ENCODE data around the gene PDE6B.

DNA sequence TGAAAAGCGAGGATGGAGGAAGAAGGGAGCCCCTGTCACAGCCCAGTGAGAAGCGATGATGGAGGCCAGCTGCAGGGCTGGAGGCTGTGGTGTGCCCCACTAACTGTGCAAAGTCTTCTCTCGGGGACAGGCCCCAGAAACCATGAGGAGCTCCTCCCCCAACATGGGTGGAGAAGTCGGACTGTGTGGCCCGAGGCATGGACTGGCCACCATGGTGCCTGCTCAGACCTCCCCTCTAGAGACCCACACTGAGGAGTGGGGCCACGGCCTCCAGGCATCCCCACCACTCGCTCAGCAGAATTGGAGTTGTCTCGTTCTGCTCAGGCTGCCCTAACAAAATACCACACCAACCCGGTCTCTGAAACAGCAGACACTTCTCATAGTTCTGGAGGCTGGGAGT is 12.2 kb upstream of the PDE6B start:
- TF ChIP-seq, protein P1, sequence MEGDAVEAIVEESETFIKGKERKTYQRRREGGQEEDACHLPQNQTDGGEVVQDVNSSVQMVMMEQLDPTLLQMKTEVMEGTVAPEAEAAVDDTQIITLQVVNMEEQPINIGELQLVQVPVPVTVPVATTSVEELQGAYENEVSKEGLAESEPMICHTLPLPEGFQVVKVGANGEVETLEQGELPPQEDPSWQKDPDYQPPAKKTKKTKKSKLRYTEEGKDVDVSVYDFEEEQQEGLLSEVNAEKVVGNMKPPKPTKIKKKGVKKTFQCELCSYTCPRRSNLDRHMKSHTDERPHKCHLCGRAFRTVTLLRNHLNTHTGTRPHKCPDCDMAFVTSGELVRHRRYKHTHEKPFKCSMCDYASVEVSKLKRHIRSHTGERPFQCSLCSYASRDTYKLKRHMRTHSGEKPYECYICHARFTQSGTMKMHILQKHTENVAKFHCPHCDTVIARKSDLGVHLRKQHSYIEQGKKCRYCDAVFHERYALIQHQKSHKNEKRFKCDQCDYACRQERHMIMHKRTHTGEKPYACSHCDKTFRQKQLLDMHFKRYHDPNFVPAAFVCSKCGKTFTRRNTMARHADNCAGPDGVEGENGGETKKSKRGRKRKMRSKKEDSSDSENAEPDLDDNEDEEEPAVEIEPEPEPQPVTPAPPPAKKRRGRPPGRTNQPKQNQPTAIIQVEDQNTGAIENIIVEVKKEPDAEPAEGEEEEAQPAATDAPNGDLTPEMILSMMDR (optimal IDR thresholded peaks at IDR 0.05 in 1 of 3, IDR thresholded peaks at IDR 0.05 in 1 of 3, conservative IDR thresholded peaks at IDR 0.05 in 1 of 3; ENCODE audit: extremely low read depth in 1 of 3, insufficient read depth in 2 of 3, low read length in 3 of 3): no peak
- TF ChIP-seq EZH2 (IDR thresholded peaks at IDR 0.05; ENCODE audit: low read length): no peak

All from keratinocyte (primary cell).